Measurements from ENCODE around the gene IL22RA2.

DNA sequence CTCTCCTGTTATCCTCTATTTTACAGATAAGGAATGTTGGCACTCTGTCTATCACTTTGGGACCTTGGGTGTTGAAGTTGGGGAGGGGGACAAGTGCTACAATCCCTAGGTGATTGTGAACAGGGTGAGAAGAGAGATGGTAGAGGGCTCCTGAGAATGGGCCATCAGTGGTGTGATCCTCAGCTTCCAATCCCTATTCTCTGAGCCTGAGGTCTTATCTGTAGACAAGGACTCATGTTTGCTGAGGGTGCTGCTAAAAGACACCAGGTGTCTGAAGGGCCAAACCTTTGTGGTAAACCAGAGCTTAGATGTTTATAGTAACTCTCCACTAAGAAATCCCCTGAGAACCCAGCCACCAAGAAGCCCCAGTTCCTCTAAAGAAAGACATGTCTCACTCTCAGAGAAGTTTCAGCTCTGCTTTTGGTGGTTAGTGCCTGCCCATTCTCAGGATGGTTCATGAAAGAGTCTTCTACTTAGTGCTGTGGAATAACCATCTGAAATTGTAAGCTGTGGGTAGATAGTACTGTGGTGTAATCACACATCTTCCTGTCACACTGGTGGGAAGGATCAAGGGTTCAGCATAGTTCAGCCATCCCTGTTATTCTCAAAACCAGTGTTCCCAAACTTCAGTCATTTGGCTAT lies 70.5 kb downstream of the IL22RA2 start:
- TF ChIP-seq POLR2G (IDR thresholded peaks at IDR 0.05; ENCODE audit: low read depth, low read length), result no peak
- TF ChIP-seq RAD21 (CRISPR knock-in tag; IDR thresholded peaks at IDR 0.05), result no peak
- no peak for TF ChIP-seq SRSF9 (IDR thresholded peaks at IDR 0.05; ENCODE audit: borderline replicate concordance, insufficient read depth, low read depth, low read length, poor library complexity, severe bottlenecking)
- TF ChIP-seq NFYB (CRISPR knock-in tag; IDR thresholded peaks at IDR 0.05), result no peak
- no peak for TF ChIP-seq TCF7L2 (IDR thresholded peaks at IDR 0.05; ENCODE audit: low read depth, low read length)
- no peak for TF ChIP-seq ZBTB7A (CRISPR knock-in tag; IDR thresholded peaks at IDR 0.05)
- TF ChIP-seq PHF8 (CRISPR knock-in tag; IDR thresholded peaks at IDR 0.05), result no peak
- no peak for TF ChIP-seq SMC3 (IDR thresholded peaks at IDR 0.05; ENCODE audit: low read length)

Measured in HepG2 (cell line).